Astrocyte (in vitro differentiated cells and primary cell): ENCODE measurements around the gene ULBP3. TPM values are rescaled to one million over a fixed set of nuclear protein-coding genes. Genes with fewer than 3 reads are reported as not detected.
"Not testable (repeated sequence)": the region's sequence is repeated elsewhere in the genome, so short reads cannot be mapped to it uniquely, and the experiment has no call there.

Experiments
- DNase-seq: peaks from one replicate; pipeline ENCODE4 v3.0.0-alpha.2; 2010; ENCODE audit warnings: low read depth
- FAIRE-seq: peaks from 2 replicates; lab custom pipeline; 2011; peaks lifted over from hg19 to GRCh38; lab: Jason Lieb, UNC
- H2AFZ ChIP-seq: 2 replicates; pipeline ENCODE4 v1.6.0; 2012; ENCODE audit warnings: low read depth, low read length, inconsistent platforms
- H3K27ac ChIP-seq: 2 replicates; pipeline ENCODE4 v1.5.1; 2011; ENCODE audit warnings: low read depth, low read length, inconsistent platforms
- H3K27me3 ChIP-seq: 2 replicates; pipeline ENCODE4 v1.6.0; 2011; ENCODE audit warnings: low read length, inconsistent platforms; ENCODE audit not compliant: insufficient read depth
- H3K36me3 ChIP-seq: 2 replicates; pipeline ENCODE4 v1.5.1; 2011; ENCODE audit warnings: low read length, inconsistent platforms; ENCODE audit not compliant: insufficient read depth
- H3K4me1 ChIP-seq: 2 replicates; pipeline ENCODE4 v1.5.1; 2011; ENCODE audit warnings: low read length, inconsistent platforms; ENCODE audit not compliant: insufficient read depth
- H3K4me2 ChIP-seq: 2 replicates; pipeline ENCODE4 v1.6.0; 2012; ENCODE audit warnings: low read length, inconsistent platforms
- H3K4me3 ChIP-seq: 2 replicates; pipeline ENCODE4 v1.5.1; 2011; ENCODE audit warnings: low read depth, mild to moderate bottlenecking, low read length, inconsistent platforms; ENCODE audit not compliant: insufficient read depth
- H3K79me2 ChIP-seq: 2 replicates; pipeline ENCODE4 v1.6.0; 2012; ENCODE audit warnings: mild to moderate bottlenecking, low read length, inconsistent platforms; ENCODE audit not compliant: insufficient read depth
- H3K9ac ChIP-seq: 2 replicates; pipeline ENCODE4 v1.6.0; 2012; ENCODE audit warnings: mild to moderate bottlenecking, low read length, inconsistent platforms
- H3K9me3 ChIP-seq: 2 replicates; pipeline ENCODE4 v1.5.1; 2012; ENCODE audit warnings: low read depth, mild to moderate bottlenecking, low read length, inconsistent platforms; ENCODE audit not compliant: insufficient read depth
- H4K20me1 ChIP-seq: 2 replicates; pipeline ENCODE4 v1.6.0; 2012; ENCODE audit warnings: low read length, inconsistent platforms; ENCODE audit not compliant: insufficient read depth
- H3K27ac Mint-ChIP-seq: one replicate; pipeline ENCODE4 v1.8.0; 2021; ENCODE audit warnings: mild to moderate bottlenecking, mixed read lengths; ENCODE audit not compliant: unreplicated experiment
- H3K27me3 Mint-ChIP-seq: one replicate; pipeline ENCODE4 v1.8.0; 2021; ENCODE audit warnings: low read depth, mixed read lengths; ENCODE audit not compliant: unreplicated experiment
- H3K36me3 Mint-ChIP-seq: one replicate; pipeline ENCODE4 v1.8.0; 2021; ENCODE audit warnings: low read depth, mixed read lengths; ENCODE audit not compliant: unreplicated experiment
- H3K4me1 Mint-ChIP-seq: one replicate; pipeline ENCODE4 v1.8.0; 2021; ENCODE audit warnings: low read depth, mixed read lengths; ENCODE audit not compliant: unreplicated experiment
- H3K4me3 Mint-ChIP-seq: one replicate; pipeline ENCODE4 v1.8.0; 2021; ENCODE audit warnings: mild to moderate bottlenecking, moderate library complexity, mixed read lengths; ENCODE audit not compliant: unreplicated experiment
- H3K9me3 Mint-ChIP-seq: one replicate; pipeline ENCODE4 v1.8.0; 2021; ENCODE audit warnings: mild to moderate bottlenecking, mixed read lengths; ENCODE audit not compliant: unreplicated experiment
- EZH2 ChIP-seq: IDR thresholded peaks from 2 replicates; pipeline ENCODE4 v1.6.1; 2012; ENCODE audit warnings: mild to moderate bottlenecking, low read length, inconsistent platforms; ENCODE audit not compliant: insufficient read depth
- total RNA-seq: library from RNA; stranded (reverse); gene quantifications from 2 replicates; pipeline ENCODE4 v1.2.1, GENCODE V29; 2021
- TF ChIP-seq, protein P1 (sequence below): IDR thresholded peaks from 2 replicates; pipeline ENCODE4 v1.5.1; 2011; ENCODE audit warnings: low read depth, mild to moderate bottlenecking, inconsistent platforms, low read length, moderate library complexity; ENCODE audit not compliant: insufficient read depth

Gene ULBP3
- total RNA-seq, 1 donor from 2014 or later, result 14.7 TPM

DNA sequence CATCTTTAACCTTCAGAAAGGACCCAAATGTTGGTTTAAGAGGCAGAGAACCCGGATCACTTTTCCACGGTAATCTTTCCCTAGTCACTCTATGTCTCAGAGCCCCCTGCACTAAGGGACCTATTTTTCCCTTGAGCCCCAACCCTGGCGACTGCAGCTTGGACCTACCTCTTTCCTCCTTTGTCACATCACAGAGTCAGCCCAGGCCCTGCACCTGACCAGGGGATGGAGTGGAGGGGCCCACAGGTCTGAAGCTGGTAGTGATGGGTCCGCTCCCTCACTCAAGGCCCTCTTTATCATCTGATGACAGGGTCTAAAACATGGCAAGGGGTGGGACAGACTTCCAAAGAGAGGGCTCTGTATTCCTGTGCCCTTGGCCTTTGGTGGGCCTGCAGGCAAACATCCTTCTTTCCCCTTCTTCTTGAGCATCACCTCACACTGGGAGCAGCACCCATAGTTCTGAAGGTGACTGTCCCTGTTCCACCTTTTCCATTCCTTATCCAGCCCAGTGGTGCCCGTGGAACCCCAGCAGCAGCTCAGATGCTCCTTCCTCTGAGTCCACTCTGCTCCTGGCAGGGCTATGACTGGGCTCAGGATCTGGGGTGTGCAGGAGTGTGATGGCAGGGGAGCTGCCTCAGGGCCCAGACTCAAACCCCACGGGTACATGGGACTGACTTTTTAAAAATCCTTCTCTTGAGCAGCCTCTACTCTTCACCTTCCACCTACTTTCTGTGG lies 49.9 kb downstream of the ULBP3 start:
- no peaks in the 10 kb centered on the region for H3K4me1 ChIP-seq
- H3K79me2 ChIP-seq, result no peaks in the 10 kb centered on the region
- DNase-seq (no peak), FAIRE-seq (no peak)
- H3K4me2 ChIP-seq, result no peak overlapping the region
- H3K9me3 ChIP-seq, result no peaks in the 10 kb centered on the region
- H3K27ac Mint-ChIP-seq, result no peak overlapping the region
- peaks cover 4% of the 10 kb centered on the region for H3K9me3 Mint-ChIP-seq
- no peak overlapping the region for H3K4me3 ChIP-seq
- H3K27ac ChIP-seq, result no peak overlapping the region
- H3K9ac ChIP-seq, result no peak overlapping the region
- TF ChIP-seq EZH2, result no peak
- TF ChIP-seq, protein P1, sequence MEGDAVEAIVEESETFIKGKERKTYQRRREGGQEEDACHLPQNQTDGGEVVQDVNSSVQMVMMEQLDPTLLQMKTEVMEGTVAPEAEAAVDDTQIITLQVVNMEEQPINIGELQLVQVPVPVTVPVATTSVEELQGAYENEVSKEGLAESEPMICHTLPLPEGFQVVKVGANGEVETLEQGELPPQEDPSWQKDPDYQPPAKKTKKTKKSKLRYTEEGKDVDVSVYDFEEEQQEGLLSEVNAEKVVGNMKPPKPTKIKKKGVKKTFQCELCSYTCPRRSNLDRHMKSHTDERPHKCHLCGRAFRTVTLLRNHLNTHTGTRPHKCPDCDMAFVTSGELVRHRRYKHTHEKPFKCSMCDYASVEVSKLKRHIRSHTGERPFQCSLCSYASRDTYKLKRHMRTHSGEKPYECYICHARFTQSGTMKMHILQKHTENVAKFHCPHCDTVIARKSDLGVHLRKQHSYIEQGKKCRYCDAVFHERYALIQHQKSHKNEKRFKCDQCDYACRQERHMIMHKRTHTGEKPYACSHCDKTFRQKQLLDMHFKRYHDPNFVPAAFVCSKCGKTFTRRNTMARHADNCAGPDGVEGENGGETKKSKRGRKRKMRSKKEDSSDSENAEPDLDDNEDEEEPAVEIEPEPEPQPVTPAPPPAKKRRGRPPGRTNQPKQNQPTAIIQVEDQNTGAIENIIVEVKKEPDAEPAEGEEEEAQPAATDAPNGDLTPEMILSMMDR, result no peak
- no peak overlapping the region for H2AFZ ChIP-seq
- H3K27me3 ChIP-seq, result peaks cover 27% of the 10 kb centered on the region
- H3K36me3 ChIP-seq, result no peaks in the 10 kb centered on the region
- no peaks in the 10 kb centered on the region for H4K20me1 ChIP-seq
- H3K36me3 Mint-ChIP-seq, result no peaks in the 10 kb centered on the region
- H3K4me1 Mint-ChIP-seq, result peaks cover 1% of the 10 kb centered on the region
- no peak overlapping the region for H3K4me3 Mint-ChIP-seq
- peaks cover 66% of the 10 kb centered on the region for H3K27me3 Mint-ChIP-seq

DNA sequence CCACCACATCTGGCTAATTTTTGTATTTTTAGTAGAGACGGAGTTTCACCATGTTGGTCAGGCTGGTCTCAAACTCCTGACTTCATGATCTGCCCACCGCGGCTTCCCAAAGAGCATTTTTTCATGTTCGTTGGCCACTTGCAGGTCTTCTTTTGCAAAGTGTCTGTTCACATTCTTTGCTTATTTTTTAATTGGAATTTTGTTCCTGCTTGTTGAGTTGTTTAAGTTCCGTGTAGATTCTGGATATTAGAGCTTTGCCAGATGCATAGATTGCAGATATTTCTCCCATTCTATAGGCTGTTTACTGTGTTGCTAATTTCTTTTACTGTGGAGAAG lies 51.8 kb downstream of the ULBP3 start:
- DNase-seq, H3K4me1 Mint-ChIP-seq, FAIRE-seq, H3K79me2 ChIP-seq, H3K4me3 Mint-ChIP-seq, H3K4me1 ChIP-seq, H4K20me1 ChIP-seq, H3K27ac Mint-ChIP-seq, H3K9me3 ChIP-seq, H3K27ac ChIP-seq, H3K36me3 Mint-ChIP-seq, H3K4me3 ChIP-seq, H3K36me3 ChIP-seq, H2AFZ ChIP-seq, H3K9me3 Mint-ChIP-seq, H3K4me2 ChIP-seq, H3K9ac ChIP-seq: not testable (repeated sequence)
- peaks cover 77% of the 10 kb centered on the region for H3K27me3 Mint-ChIP-seq
- H3K27me3 ChIP-seq, result peaks cover 42% of the 10 kb centered on the region

DNA sequence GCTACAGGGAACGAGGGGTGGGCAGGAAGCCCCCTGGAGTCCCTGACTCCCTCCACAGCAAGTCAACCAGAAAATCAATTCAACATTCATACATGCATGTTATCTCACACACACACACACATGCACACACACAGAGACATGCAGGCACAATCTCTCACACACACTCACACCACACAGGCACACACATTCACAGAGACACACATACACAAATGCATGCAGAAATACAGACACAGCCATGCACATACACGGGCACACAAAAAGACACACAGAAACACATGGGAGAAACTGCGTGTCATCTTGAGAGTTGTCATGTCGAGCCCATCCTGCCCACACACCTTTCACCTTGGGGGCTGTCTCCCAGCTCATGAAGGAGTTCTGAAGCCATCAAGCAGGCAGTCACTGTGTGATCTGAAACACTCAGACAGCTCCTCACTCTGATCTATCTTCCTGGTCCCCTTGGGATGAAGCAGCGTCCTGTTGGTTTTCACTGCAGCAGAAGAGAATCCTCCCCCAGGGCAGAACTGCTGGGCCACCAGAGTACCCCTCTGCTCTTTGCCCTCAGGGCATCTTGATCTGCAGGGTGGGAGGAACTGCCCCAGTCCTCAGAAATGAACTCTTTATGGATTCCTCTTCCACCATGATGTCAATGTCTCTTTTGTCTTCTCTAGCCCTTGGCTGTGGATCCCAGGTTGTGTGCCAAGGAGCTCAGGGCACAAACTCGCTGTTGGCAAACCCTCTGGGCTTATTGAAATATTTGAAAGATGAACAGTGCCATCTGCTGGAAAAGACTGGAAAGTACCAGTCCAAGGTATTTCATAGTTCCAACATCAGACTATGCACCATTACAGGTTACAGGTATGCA lies 52.4 kb downstream of the ULBP3 start:
- H4K20me1 ChIP-seq, result no peaks in the 10 kb centered on the region
- no peak overlapping the region for H3K4me2 ChIP-seq
- DNase-seq, result peak; percentile 20
- H3K27ac Mint-ChIP-seq, result no peak overlapping the region
- H3K79me2 ChIP-seq, result no peaks in the 10 kb centered on the region
- peaks cover 4% of the 10 kb centered on the region for H3K9me3 Mint-ChIP-seq
- TF ChIP-seq, protein P1, result peak; percentile 55
- peak; percentile 6 for TF ChIP-seq EZH2
- H3K27me3 Mint-ChIP-seq, result peaks cover 77% of the 10 kb centered on the region
- H3K9me3 ChIP-seq, result no peaks in the 10 kb centered on the region
- no peak overlapping the region for H2AFZ ChIP-seq
- H3K27ac ChIP-seq, result no peak overlapping the region
- no peaks in the 10 kb centered on the region for H3K36me3 ChIP-seq
- H3K4me1 Mint-ChIP-seq, result peaks cover 1% of the 10 kb centered on the region
- no peak overlapping the region for H3K4me3 ChIP-seq
- peaks cover 46% of the 10 kb centered on the region for H3K27me3 ChIP-seq
- no peaks in the 10 kb centered on the region for H3K36me3 Mint-ChIP-seq
- no peak overlapping the region for H3K4me3 Mint-ChIP-seq
- no peaks in the 10 kb centered on the region for H3K4me1 ChIP-seq
- H3K9ac ChIP-seq, result no peak overlapping the region
- peak; percentile 26 for FAIRE-seq
